Fibroblast of lung (primary cell): Measurements from ENCODE around the gene MNT. TPM values are rescaled to one million over a fixed set of nuclear protein-coding genes. Genes with fewer than 3 reads are reported as not detected.

Source experiments
- DNase-seq, 2 donors: peaks; one replicate each; pipeline versions ENCODE4 v3.0.0 to v3.0.0-alpha.2; 2010; ENCODE audit warnings: low read depth in 2 of 2
- H2AFZ ChIP-seq: 2 replicates; pipeline ENCODE4 v1.5.1; 2012; ENCODE audit warnings: low read length, control low read depth, inconsistent platforms
- H3K27ac ChIP-seq: 2 replicates; pipeline ENCODE4 v1.5.1; 2011; ENCODE audit warnings: low read length, control low read depth; ENCODE audit not compliant: insufficient read depth
- H3K27me3 ChIP-seq: 2 replicates; pipeline ENCODE4 v1.5.1; 2011; ENCODE audit warnings: mild to moderate bottlenecking, low read length; ENCODE audit not compliant: control insufficient read depth, insufficient read depth
- H3K36me3 ChIP-seq: 2 replicates; pipeline ENCODE4 v1.5.1; 2011; ENCODE audit warnings: low read length; ENCODE audit not compliant: control insufficient read depth, insufficient read depth
- H3K4me1 ChIP-seq: 2 replicates; pipeline ENCODE4 v1.5.1; 2011; ENCODE audit warnings: low read length; ENCODE audit not compliant: control insufficient read depth, insufficient read depth; ENCODE audit errors: extremely low read depth
- H3K4me2 ChIP-seq: 2 replicates; pipeline ENCODE4 v1.5.1; 2011; ENCODE audit warnings: low read length, control low read depth; ENCODE audit not compliant: insufficient read depth; ENCODE audit errors: extremely low read depth
- H3K4me3 ChIP-seq, 4 experiments: fragments of 200-600 bp in 1 of 4; sonication (generic) in 1 of 4; replicated peaks in 1 of 4; 2 replicates each; pipeline ENCODE4 v1.5.1; 2011 to 2016; ENCODE audit warnings: low read length in 4 of 4, low read depth in 3 of 4, mild to moderate bottlenecking in 3 of 4, control low read depth in 2 of 4, inconsistent platforms in 1 of 4, mixed read lengths in 1 of 4; ENCODE audit not compliant: insufficient read depth in 1 of 4; ENCODE audit errors: control extremely low read depth in 1 of 4
- H3K79me2 ChIP-seq: 2 replicates; pipeline ENCODE4 v1.5.1; 2012; ENCODE audit warnings: mild to moderate bottlenecking, low read length, inconsistent platforms; ENCODE audit not compliant: control insufficient read depth, insufficient read depth
- H3K9ac ChIP-seq: 2 replicates; pipeline ENCODE4 v1.5.1; 2011; ENCODE audit warnings: mild to moderate bottlenecking, low read length, control low read depth; ENCODE audit not compliant: insufficient read depth
- H3K9me3 ChIP-seq: 2 replicates; pipeline ENCODE4 v1.5.1; 2012; ENCODE audit warnings: low read depth, low read length; ENCODE audit not compliant: control insufficient read depth, insufficient read depth
- H4K20me1 ChIP-seq: 2 replicates; pipeline ENCODE4 v1.5.1; 2011; ENCODE audit warnings: low read length; ENCODE audit not compliant: control insufficient read depth, insufficient read depth; ENCODE audit errors: extremely low read depth
- CTCF ChIP-seq, 2 donors: IDR thresholded peaks in 1 of 2; conservative IDR thresholded peaks in 1 of 2; 1 replicate in 1 of 2; 2 replicates in 1 of 2; pipeline ENCODE4 v1.5.1; 2011 to 2012; ENCODE audit warnings: low read length in 2 of 2, control low read depth in 1 of 2, inconsistent platforms in 1 of 2, low read depth in 1 of 2, mild to moderate bottlenecking in 1 of 2
- EZH2 ChIP-seq: IDR thresholded peaks from 2 replicates; pipeline ENCODE4 v1.5.1; 2012; ENCODE audit warnings: low read length, control low read depth, mild to moderate bottlenecking; ENCODE audit errors: missing control alignments
- polyA plus RNA-seq, 2 donors: library from polyadenylated mRNA; depleted of rRNA in 1 of 2; stranded (reverse) in 1 of 2; unstranded in 1 of 2; fragments of >200 nt; gene quantifications; 2 replicates each; pipeline ENCODE4 v1.2.1, GENCODE V29; 2011 to 2012; ENCODE audit warnings: missing spikeins in 1 of 2
- total RNA-seq: library from RNA; depleted of rRNA; stranded (reverse); fragments of >200 nt; gene quantifications from 2 replicates; pipeline ENCODE4 v1.2.1, GENCODE V29; 2014

MNT gene
- total and polyA plus RNA-seq, 2 donors (not counting 1 experiment from before 2014, with no cell fraction given), result 1.7 to 8.4 TPM

GRCh38 chr17:2405247-2405926 lies 4.5 kb upstream of the MNT start:
- peaks cover 39% of the 10 kb centered on the region for H3K4me1 ChIP-seq
- TF ChIP-seq EZH2, result no peak
- TF ChIP-seq CTCF (conservative IDR thresholded peaks at IDR 0.05 in 1 of 2, IDR thresholded peaks at IDR 0.05 in 1 of 2; ENCODE audit: low read depth in 1 of 2, low read length in 2 of 2), result no peak
- H4K20me1 ChIP-seq, result no peaks in the 10 kb centered on the region
- H3K9ac ChIP-seq, result no peak overlapping the region
- H3K79me2 ChIP-seq, result no peaks in the 10 kb centered on the region
- H3K9me3 ChIP-seq, result no peaks in the 10 kb centered on the region
- no peak overlapping the region for H3K4me3 ChIP-seq
- DNase-seq, result peak; percentile 89 to 91
- peak overlapping the region; percentile 60 for H3K4me2 ChIP-seq
- no peak overlapping the region for H2AFZ ChIP-seq
- H3K27me3 ChIP-seq, result no peaks in the 10 kb centered on the region
- peak overlapping the region; percentile 90 for H3K27ac ChIP-seq
- no peaks in the 10 kb centered on the region for H3K36me3 ChIP-seq

GRCh38 chr17:2403044-2403443 lies 2.2 kb upstream of the MNT start:
- no peaks in the 10 kb centered on the region for H3K9me3 ChIP-seq
- no peak overlapping the region for H3K4me2 ChIP-seq
- no peak overlapping the region for H3K27ac ChIP-seq
- no peaks in the 10 kb centered on the region for H4K20me1 ChIP-seq
- H3K9ac ChIP-seq, result no peak overlapping the region
- no peak for TF ChIP-seq CTCF (conservative IDR thresholded peaks at IDR 0.05 in 1 of 2, IDR thresholded peaks at IDR 0.05 in 1 of 2; ENCODE audit: low read depth in 1 of 2, low read length in 2 of 2)
- TF ChIP-seq EZH2, result no peak
- no peak overlapping the region for H2AFZ ChIP-seq
- H3K36me3 ChIP-seq, result no peaks in the 10 kb centered on the region
- H3K4me1 ChIP-seq, result peaks cover 48% of the 10 kb centered on the region
- H3K79me2 ChIP-seq, result peaks cover 14% of the 10 kb centered on the region
- no peak overlapping the region for H3K4me3 ChIP-seq
- no peaks in the 10 kb centered on the region for H3K27me3 ChIP-seq
- DNase-seq, result no peak

- H2AFZ ChIP-seq, result no peak overlapping the region
- H3K27me3 ChIP-seq, result no peaks in the 10 kb centered on the region
- H3K79me2 ChIP-seq, result peaks cover 19% of the 10 kb centered on the region
- no peaks in the 10 kb centered on the region for H3K36me3 ChIP-seq
- no peaks in the 10 kb centered on the region for H3K9me3 ChIP-seq
- peak overlapping the region; percentile 81 for H3K27ac ChIP-seq
- H3K4me1 ChIP-seq, result peaks cover 49% of the 10 kb centered on the region
- peak overlapping the region; percentile 32 to 48 (median 40) for H3K4me3 ChIP-seq
- TF ChIP-seq EZH2 (no peak), CTCF (conservative IDR thresholded peaks at IDR 0.05 in 1 of 2, IDR thresholded peaks at IDR 0.05 in 1 of 2; ENCODE audit: low read depth in 1 of 2, low read length in 2 of 2) (no peak)
- peak overlapping the region; percentile 56 for H3K9ac ChIP-seq
- no peak for DNase-seq
- no peaks in the 10 kb centered on the region for H4K20me1 ChIP-seq
- peak overlapping the region; percentile 82 for H3K4me2 ChIP-seq
Measured at GRCh38 chr17:2402544-2402943, 1.7 kb upstream of the MNT start.
